Stimulated activated CD4-positive, alpha-beta T cell treated with anti-CD3 and anti-CD28 coated beads, Interleukin-12 subunit alpha, Interleukin-12 subunit beta, amount 100 ng/mL, for 24 hours (primary cell): ENCODE measurements around the gene MTMR10.
A peak's percentile ranks its signal among the peaks of the same experiment; 100 is the strongest.

Experiments
- DNase-seq, 2 experiments: peaks; one replicate each; pipeline ENCODE4 v3.0.0-alpha.2; 2020; ENCODE audit warnings: low read depth in 2 of 2

MTMR10 gene, protein sequence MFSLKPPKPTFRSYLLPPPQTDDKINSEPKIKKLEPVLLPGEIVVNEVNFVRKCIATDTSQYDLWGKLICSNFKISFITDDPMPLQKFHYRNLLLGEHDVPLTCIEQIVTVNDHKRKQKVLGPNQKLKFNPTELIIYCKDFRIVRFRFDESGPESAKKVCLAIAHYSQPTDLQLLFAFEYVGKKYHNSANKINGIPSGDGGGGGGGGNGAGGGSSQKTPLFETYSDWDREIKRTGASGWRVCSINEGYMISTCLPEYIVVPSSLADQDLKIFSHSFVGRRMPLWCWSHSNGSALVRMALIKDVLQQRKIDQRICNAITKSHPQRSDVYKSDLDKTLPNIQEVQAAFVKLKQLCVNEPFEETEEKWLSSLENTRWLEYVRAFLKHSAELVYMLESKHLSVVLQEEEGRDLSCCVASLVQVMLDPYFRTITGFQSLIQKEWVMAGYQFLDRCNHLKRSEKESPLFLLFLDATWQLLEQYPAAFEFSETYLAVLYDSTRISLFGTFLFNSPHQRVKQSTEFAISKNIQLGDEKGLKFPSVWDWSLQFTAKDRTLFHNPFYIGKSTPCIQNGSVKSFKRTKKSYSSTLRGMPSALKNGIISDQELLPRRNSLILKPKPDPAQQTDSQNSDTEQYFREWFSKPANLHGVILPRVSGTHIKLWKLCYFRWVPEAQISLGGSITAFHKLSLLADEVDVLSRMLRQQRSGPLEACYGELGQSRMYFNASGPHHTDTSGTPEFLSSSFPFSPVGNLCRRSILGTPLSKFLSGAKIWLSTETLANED

DNA sequence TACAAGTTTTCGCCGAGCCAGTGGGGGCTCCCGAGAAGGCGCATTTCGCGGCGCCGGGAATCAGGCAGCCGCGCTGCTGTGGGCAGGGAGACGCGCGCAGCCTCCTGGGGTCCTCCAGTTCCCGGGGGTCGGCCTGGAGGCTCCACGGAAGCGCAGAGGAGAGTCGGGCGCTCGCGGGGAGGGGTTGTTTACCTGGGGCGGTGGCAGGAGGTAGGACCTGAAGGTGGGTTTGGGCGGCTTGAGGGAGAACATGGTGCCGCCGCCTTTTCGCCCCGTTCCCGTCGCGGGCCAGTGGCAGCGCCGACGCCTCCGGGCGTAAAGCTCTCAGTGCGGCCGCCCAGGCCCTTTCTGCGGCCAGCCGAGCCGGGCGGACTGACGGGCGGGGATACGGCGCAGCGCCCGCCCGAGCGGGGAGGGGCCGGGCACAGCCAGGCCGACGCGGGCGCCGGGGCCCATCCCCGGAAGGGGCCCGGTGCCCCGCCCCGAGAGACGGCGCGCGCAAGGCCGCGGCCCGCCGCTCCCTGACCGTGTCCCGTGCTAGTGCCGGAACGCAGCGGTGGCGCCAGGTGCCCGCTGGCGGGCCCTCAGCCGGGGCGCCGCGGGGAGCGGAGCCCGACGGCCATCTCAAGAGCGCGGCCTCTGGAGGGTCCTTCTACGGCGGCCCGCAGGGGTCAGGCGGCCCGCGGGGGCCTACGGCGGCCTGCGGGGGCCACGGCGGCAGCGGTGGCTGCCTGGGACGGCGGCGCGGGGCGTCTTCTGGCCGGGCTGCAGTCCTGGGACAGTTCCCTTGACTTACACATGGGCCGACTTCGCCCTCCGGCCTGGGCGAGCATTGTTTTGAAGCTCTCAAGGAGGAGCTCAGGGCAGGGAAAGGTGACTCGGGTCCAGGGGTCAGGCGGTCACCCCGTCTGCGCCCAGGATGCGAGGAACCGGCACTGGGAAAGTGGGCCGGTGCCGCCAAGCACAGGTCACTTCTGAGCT, at the start of gene MTMR10:
TSS of gene MTMR10 (minus strand) at position 374 of the 981 bp plus-strand sequence. CDS start at position 252, 122 bp downstream.
- DNase-seq: peak; percentile 50 to 60

DNA sequence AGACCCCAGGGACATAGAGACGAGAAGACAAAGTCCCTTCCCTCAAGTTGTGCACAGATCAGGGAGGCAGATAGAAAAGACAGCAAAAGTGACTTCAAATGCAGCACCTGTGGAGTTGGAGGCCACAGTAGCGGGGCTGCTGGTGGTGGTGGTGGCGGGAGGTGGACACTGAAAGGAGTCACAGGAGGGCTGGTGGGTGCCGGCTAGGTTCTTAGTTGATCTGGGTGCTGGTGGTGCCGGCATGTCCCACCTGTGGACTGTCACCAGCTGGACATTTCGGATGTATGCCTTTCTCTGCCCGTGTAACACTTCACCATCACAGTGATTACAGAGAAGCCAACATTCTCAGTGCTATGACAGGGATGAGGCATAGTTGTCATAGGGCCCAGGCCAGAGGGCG, 49.2 kb upstream of the MTMR10 start:
- no peak for DNase-seq

DNA sequence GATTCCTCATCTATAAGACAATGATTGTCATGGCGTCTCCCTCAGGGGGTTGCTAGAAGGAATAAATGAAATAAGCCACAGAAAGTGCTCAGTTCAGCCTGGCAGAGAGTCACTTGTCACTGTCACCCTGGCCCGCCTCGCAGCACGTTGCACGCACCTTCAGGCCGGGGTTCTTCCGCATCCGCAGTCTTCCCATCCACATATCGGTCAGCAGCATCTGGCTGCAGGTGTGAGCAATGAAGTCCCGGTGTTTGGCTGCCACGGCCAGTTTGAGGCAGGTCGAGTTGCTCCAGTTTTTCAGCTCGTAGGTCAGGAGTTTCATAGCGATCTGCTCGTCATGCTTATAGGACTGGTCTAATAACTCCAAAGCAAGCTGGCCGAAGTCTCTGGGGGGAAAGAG, 48.5 kb upstream of the MTMR10 start:
- DNase-seq: no peak

DNA sequence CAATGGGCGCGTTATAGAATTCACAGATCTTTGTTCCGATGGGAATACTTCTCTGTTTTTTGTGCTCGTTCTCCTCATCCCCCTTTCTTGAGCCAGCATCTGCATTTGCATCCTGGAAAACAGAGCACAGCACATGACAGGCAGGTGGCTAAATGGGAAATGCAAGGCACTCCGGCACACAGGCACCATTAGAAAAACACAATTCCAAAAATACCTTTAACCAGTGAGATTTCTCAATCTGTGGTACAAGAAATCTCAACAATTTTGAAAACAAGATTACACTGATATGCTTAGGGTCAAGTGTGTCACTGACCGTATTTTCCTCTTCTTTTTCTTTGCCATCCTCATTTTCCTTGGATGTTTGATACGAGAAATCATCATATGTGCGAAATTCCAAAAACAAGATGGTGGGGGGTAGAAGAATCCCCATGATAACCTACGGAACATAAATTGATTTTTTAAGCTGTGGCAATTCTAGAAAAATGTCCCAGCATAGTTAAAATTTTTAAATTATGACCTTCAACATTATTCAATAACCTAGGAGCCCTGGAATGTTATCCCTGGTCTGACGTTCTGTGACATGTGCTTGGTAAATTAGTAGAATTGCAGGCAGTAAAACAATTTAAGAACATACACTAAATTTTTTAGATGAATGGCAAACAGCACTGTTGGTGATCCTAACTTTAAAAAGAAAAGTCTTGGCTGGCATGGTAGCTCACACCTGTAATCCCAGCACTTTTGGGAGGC, 46.5 kb upstream of the MTMR10 start:
- DNase-seq: no peak

DNA sequence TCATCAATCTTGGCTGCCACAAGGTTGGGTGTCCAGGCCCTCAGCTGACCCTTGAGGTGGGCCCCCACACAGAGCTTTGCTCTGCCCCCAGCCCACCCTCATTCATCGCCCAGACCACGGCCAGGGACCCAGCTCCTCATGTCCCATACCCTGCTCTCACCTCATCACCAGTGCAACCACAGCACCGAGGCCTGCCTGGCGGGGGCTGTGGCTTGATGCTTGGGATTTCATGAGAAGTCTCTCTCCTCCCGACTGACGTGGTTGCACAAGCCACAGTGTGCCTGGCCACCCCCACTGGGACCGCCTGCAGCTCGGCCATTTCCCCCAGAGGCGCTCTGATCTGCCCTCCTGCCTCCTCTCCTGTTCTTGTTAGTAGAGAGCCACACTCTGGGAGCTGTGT, 45.4 kb upstream of the MTMR10 start:
- DNase-seq: no peak

DNA sequence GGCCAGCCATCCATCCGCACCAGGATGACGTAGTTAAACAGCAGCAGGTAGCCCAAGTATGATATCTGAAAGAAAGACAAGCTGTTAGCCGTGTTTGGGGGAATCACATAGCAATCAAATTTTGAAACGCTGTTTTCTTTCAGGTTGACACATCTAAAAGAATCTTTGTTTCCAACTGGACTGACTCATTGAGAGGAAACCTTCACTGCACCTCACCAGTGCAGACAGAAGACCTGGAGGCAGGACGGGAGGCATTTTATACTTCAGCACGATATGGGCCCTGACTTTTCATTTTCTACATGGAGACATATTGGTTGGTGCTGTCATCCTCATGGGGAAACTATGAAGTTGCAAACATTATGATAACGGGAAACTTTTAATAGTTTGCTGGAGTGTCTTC, 44.2 kb upstream of the MTMR10 start:
- no peak for DNase-seq

DNA sequence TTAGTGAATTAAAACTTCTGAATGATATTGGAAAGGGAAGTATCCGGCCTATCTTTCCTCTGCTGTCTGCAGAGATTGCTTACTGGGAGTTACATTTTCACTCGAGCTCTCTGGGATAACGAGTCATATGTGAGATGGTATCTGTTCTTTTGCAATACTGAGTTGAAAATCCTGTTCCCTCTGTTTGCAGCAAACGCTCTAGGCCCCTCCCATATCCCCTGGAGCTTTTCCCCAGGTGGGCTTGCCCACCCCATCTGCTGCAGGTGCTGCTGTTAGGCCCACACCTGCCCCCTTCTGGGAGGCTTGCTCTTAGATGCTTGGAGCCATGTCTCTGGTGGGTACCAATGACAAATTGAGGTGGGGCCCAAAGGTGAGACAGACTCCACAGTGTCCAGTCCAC, 42.7 kb upstream of the MTMR10 start:
- DNase-seq: no peak

DNA sequence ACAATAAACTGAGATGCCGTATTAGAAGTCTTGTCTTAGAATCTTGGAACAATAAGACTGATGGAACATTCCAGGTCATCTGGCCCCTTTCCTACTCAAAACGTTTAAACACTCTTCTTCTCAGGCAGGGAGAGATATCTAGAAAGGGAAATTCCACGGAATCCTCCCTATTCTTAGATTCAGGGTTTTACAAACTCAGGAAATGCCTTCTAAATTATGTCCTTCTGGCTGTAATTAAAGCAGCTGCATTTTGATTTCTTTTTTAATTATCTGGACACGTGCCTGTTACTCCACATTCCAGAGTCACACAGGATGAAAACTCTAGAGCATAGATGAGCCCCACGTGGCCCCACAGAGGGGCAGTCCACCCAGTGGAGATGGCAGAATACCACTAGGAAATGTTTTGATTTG, 41.5 kb upstream of the MTMR10 start:
- DNase-seq: no peak

DNA sequence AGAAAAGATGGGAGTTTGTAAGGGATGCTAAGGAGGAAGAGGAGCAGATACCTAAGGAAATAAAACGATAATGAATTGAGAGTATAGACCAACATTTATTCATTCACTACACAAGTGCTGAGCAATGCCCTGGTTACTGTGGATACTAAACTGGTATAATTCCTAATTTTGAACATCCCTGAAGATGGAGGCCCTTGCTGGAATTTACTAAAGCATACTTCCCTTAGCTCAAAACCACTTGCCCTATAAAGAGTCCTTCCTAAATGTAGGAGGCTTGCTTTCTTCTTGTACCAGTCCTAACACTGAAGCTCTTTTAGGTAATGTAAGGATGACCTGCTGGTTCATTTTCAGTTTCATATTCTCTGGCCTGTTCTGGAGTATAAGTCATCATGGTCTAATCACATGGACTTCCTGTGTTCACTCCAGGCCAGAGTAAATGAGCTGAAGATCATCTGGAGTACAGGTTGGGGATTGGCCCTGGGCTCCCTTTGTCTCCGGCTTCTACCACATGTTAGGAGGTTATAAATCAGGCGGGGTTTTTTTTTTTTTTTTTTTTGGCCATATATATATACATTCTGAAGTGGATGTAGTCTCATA, 40.1 kb upstream of the MTMR10 start:
- DNase-seq: no peak

DNA sequence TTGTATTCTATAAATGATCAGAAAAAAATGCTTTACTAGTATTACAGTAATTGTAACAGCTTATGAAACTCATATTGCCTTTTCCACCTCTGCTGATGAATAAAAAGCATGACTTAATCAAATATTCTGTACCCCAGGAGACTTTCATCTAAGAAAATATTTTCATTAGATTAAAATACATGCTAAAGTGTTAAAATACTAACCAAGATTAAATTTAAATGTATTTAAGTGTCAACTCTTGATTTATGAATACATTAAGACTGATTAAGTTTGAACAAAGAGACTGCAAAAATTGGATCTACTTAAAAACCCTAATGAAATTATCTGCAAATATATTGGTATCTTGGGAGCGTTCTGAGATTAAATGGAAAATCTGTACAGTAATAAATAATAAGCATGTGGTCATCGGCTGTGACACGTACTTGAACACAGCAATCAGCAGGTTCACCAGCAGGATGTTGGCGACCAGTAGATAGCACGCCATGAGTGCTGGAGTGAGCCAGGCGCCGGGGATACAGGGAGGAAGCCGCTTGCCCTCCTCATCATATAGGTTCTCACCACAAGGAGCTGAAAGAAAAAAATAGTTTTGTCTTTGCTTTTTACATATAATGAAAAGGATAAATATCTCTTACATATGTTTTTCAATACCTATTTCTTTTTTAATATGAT, 36.6 kb upstream of the MTMR10 start:
- DNase-seq: no peak

DNA sequence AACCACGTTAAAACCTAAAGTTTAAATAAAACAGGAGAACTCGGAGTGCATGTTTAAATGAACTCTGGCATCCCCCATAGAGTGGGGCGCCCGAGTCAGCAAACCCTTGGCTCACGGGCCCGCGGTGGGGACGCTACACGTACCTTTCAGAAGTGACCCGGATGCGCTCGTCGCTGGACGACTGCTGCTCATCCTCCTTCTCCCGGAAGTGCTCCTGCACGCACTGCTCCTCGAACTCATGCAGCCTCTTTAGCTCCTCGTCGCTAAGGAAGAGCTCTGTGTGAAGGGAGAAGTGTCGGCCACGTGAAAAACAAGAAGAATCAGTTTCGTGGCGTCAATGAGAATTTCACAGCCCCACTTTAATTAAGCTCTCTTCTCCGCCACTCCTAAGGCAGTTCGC, 34.6 kb upstream of the MTMR10 start:
- DNase-seq: no peak

DNA sequence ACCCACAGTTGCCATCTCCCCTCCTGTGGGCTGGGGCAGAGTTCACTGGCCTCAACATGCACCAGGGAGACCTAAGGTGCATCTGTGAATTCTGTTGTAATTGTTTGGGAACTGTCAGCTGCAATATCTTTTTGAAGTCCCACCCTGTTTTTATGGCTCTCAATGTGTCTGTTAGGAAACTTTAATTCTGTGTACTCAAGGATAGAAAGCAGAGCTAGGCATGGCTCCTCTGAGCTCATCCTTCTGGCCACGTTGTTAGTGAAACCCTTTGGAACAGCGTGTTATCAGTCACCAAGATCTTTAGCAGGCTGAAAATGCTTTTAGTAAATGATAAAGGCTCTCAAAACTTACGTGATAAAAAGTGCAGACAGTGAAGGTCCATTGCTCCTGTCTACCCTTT, 33.6 kb upstream of the MTMR10 start:
- no peak for DNase-seq

DNA sequence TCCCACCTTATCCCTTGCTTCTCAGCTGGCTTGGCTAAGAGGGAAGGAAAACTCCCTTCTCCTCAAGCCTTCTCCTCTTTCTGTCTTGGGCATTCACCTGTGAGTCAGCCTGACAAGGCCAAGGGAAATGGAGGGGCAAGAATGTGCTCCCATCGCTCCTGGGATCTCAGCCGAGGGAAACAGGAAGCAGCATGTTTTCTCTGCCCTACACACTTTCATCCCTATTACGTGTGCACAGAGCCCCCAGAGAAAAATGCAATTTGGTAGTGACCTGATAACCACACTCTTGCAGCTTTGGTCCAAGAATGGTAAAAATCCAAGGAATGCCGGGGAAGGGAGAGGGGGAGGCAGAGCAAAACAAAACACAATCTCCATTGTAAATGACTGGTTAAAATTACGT, 32.9 kb upstream of the MTMR10 start:
- DNase-seq: no peak

DNA sequence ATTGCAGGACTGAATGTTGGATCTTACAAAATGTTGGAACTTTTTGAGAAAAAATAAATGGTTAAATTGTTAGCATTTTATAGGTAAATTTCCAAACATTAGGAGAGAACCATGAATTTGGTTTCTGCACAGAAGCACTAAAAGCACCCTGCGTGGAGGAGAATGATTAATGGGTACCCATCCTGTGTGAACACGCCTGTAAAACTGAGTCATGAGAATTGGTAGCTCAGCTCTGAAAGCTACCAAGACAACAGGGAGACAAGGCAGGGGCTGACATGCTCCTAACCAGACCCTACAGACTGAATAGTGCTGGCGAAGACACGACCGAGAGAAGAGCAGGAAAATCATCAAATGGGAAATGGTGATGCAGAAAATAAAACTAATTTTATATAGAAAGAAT, 32.4 kb upstream of the MTMR10 start:
- no peak for DNase-seq

DNA sequence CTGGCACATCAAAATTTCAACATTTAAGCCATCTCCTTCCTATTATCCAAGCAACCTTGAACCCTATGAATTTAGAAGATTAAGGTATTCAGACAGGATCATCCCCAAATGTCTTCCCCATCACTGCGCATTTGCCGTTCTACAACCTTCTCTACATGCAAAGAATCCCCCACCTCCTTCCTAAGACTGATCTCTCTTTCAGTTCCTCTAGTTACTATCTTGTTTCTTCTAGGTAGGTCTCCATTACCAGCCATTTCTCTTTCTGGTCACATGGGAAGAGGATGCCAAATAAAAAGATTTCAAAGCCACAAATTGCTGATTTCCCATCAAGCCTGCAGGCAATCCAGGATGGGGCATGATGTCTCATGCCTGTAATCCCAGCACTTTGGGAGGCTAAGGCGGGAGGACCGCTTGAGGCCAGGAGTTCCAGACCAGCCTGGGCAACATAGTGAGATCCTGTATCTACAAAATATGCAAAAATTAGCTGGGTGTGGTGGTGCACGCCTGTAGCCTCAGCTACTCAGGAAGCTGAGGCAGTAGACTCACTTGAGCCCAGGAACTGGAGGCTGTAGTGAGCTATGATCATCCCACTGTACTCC, 29.7 kb upstream of the MTMR10 start:
- no peak for DNase-seq

DNA sequence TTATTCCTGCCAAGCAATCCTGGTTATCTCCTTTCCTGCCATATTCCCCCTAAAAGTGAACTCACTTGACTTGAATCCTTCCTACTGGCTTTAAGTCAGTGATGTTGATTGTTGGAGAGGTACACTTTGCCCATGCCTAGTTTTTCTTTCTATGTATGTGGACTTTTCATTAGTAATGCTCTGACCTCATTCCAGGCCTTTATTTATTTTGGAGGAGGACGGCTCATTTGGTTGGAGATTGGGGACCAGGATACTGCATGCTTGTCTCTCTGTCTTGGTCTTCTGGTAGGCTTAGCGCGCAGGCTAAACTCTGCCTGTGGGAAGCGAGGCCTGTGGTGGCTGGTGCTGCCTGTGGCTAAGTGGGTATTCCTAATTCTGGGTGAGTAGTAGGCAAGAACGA, 29.1 kb upstream of the MTMR10 start:
- DNase-seq: no peak

DNA sequence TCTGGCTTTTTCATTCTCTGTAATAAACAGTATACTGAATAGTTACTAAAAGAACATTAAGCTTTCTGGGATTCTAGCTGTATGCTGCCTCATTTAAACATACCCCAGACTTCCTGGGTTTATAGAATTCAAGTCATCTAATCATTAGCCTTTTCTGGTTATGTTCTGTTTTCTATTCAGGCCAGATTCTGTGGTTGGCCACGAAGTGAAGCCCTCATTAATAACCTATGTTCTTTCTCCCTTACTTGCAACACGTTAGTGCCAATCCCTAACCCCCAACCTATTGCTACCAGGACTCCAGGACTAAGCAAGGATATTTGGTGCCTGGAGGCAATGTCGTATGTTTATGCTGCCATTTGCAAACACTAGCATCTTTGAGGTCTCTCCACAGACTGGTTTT, 28.6 kb upstream of the MTMR10 start:
- no peak for DNase-seq

DNA sequence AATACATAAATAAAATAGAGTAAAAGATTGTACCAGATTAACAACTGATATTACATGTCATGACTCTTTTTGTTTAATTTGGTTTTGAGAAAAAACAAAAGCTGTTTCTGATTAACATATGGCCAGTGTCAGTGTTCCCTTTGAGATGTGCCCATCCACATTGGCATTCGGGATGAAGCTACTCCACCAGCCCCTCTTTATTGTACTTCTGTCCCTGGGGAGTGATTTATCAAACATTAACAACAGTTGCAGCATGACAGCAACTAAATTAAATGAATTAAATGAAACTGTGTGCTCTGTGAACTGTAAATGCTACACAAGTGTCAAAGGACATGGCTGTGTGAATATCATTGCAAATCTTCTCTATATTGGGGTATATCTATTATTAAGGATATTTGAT, 25.9 kb upstream of the MTMR10 start:
- no peak for DNase-seq

DNA sequence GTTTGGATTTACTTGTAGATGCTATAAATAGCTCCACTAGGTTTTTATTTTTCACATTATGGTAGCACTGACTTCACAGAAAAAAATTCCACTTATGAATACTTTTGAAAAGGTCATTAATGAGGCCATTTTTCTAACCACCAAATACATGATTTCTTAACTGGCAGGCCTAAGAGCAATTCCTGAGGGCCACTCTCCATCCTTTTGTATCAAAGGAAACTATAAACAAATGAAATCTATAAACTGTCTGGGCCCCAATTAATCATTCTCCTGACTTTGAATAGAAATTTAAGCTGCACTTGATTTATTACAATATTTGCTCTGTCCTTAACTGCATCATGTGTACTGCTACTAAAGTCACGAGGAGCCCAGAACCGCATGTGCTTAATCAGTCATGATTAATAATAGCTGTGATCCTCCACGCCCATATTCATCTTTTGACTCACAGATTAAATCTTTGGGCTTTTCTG, 25.1 kb upstream of the MTMR10 start:
- DNase-seq: no peak

DNA sequence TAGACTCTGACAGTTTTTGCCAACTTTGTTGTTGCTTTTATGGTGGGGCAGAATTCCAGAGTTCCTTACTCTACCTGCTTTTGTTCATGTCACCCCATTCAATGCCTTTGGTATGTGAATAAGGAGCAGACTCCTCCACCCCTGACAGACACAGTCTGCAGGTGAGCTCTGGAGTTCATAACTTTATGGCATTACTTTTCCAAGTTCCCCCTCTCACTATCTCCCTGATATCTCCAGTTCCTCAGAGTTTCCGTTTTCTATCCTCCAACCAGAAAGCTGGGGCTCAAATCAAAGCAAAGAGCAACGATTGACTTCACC, 23.1 kb upstream of the MTMR10 start:
- DNase-seq: no peak
